NCI-H1048 (cell line): ENCODE results near the gene NECAB2.

Experiments
- DNase-seq: peaks from one replicate; lab custom pipeline; 2025; lab: John Stamatoyannopoulos, UW

Gene NECAB2

DNA sequence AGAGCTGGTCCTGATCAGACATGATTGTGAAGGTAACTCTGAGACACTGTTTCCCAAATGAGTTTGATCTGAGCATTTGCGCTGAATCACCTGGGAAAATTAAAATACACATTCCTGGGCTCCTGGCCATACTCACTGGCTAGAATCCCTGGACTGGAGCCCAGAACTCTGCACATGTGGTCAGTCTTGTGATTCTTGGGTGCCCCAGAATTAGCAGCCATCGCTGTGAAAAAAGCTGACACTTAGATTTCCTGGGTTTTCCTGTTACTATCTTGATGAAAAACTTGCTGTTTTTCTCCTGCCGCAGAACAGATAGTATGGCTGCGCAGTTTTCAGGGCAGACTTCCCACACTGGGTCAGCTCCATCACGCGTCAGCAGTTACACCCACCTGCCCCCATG is 24.6 kb downstream of the NECAB2 start:
- no peak for DNase-seq

DNA sequence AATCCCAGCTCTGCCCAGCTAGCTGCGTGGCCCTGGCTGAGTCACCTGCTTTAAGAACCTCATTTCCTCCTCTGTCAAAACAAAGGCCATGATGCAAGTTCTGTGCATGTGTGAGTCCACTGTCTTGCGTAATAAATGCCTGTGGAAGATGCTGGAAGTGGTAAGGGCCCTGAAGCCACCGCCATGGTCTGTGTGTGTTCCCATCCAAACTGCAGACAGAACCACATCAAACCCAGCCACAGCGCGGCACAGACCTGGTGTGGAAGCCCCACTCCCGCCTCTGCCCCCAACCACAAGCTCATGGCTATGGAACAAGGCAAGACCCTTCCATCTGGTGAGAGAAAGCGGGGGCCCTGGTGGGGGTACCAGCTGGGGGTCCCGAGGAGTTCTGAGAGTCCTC is 26.0 kb downstream of the NECAB2 start:
- DNase-seq = no peak

DNA sequence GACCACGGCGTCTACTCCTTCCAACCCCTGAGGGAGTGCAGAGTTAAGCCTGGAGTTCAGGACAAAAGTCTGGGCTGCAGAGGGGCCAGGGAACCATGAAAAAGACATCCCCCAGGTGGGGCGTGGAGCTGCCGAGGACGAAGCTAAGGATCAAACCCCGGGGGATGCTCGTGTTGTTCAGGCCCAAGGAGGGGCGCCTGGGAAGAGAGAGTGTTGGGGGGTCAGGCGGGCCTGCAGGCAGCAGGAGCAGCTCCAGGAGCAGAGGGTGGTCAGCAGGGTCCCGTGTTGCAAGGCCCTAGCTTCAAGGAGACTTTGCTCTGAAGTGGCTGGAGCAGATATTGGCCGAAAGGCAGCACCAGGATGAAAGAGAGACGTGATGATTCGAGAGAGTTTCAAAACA is 26.7 kb downstream of the NECAB2 start:
- DNase-seq = no peak

DNA sequence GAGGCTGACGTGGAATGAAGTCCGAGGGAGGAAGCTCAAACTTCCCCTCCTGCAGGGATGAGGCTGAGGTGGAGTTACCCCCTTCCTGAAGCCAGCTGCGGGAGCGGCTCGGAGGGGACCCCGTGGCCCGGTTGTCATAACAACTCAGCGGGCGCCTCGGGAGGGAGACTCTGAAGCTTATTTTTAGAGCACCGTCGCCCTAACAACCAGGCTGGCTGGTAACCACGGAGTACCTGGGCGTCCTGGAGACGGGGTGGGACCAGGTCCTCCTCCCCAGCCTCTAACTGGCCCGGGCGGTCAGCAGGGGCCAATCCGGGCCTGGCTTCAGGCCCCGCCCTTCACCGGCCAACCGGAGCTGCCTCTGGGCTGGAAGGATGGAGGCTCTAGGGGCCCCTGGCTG is 27.7 kb downstream of the NECAB2 start:
- no peak for DNase-seq

DNA sequence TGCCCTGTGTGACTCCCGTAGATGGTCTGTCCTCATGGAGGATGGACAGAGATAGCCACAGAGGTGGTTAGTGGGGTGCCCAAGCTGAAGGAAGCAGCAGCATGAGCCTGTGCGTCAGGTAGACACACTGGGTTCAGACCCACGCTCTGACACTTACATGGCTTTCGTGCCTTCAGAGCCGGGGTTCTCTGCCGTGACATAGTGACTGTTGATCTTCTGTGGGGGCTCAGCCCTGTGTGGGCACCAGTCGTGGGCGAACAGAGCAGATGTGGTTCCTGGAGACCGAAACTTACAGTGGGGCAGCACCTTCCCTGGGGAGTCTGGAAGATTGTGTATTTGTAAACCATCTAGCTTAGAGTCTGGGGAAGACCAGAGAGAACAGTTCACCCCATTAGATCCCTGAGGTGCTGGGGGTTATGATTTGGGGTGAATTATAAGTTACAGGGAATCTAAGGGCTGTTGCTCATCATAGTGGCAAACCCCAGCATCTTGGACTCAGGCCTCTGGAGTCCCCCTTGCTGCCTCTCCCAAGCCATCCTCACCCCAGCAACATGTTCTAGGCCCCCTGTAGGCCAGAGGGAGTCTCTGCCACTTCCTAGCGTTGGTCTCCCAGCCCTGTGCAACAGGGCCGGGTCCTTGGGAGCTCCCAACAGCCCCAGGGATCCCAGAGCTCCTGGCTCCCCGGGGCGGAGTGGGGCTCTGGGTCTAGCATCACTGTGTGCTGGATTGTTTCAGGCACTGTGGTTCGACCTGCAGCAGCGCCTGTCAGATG is 28.6 kb downstream of the NECAB2 start:
- DNase-seq = no peak

DNA sequence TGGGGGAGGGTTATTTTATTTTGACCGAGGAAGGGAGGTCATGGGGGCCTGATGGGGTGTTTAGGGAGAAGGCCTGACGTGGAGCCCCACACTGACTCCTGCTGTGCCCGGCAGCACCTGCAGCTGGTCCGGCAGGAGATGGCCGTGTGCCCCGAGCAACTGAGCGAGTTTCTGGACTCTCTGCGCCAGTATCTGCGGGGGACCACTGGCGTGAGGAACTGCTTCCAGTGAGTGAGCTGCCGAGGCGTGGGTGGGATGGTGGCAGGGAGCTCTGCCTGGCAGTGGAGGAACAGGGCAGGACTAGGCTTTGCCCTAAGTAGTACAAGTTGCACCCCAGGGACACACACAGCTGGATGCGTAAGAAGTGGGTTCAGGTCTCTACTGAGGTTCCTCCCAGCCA is 30.0 kb downstream of the NECAB2 start:
- no peak for DNase-seq

DNA sequence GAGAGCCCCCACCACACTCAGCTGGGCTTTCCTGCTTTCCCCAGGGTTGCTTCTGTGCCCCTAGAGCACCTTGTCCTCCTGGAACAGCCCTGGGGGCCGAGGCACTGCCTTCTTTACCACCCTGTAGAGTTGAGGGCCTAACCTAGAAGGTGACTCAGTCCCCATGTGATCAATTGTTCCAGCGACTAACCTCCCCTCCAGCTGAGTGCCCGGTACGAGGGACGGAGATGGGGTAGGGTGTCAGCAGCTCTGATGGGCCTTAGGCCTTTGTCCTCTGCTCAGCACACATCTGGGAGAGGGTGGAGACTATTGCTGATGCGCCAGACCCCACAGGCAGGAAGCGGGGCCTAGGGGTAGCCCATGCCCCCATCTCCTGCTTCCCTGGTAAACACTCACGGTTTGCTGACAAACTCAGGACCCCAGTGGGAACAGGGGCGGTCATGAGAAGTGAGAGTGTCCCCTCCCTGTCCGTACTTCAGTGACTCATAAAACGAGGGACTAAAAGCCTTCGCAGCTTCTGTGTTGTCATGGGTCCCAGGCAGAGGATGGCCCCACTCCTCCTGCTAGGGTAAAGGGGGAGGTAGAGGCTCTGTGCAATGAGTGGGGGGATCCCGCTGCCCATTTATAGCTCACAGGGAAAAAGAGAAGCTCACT is 33.1 kb downstream of the NECAB2 start:
- DNase-seq = no peak

DNA sequence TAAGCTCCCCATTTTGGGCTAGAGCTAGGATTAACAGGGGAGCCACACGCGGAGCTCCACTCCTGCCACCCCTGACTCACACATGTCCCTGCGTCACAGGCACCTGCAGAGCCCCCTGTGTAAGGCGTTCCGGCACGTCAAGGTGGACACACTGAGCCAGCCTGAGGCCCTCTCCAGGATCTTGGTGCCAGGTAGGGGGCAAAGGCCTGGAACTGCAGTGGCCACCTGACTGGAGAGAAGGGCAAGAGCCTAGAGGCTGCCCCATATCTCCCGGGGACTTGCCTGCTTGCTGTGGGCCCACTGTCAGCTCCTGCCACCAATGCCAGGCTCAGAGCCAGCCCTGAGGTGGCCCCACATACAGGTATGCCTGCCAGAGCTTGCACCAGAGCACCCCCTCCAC is 33.7 kb downstream of the NECAB2 start:
- no peak for DNase-seq

DNA sequence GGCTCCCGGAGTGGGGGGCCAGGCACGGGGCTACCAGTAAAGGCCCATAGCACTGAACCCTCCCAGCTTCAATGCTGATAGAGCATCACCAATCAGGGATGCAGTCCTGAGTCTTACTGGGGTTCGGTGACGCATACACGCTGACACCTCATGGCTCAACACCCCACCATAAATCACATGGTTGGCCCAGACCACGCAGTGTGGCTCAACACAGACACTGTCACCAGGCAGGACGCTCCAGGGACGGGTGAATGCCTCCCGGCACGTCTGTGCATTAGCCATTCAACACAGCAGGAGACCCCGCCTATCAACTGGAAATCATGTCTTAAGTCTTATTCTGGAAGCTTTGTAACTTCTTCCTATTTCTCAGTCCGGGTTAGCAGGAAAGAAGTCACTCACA is 35.0 kb downstream of the NECAB2 start:
- DNase-seq = no peak

DNA sequence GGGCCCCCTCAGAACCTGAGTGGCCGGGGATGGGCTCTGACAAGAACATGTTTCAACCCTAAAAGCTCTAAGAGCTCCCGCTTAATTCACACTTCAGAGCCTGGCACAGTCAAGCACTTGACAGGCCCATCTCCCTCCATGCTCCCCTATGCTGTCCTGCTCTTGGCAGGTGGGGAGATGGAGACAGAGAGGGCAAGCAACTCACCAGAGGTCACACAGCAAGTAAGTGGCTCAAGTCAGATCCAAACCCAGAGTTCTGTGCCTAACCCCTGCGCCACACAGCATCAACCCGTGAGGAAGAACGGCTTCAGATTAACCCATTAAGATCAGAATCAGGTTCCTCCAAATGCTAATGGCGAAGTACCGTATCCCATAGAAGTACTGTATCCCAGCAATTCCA is 36.4 kb downstream of the NECAB2 start:
- no peak for DNase-seq

DNA sequence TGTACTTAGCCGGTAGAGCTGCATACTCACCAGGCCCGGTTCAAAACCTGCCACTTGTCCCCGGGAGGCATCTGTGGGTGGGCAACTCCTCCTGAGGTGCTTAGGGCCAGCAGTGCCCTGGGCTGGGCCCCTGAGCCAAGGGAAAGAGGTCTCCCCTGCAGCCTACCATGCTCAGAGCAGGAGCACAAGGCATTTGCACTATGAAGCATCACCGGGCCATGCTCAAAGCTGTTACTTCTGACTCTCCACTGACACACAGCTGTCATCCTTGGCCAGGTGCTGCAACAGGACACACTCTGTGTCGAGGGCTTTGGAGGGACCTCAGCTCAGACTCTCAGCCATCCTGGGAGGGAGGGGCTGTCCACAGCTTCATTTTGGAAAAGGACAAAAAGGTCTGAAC is 37.3 kb downstream of the NECAB2 start:
- DNase-seq = no peak

DNA sequence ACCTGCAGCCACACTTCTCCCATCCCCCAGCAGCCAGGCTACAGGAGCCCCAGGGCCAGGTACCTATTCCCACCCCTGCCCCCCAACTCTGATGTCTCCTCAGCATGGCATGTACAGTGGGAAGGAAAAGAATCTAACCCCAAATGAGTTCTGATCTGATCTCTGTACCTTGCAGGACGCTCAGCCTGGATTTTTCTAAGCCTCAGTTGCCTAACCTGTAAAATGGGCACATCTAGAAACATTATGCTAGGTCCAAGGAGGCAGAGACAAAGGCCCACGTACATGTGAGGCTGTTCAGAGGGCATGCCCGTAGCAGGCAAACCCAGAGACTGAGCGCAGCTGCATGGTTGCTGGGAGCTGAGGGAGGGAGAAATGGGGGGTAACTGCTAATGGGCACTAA is 39.5 kb downstream of the NECAB2 start:
- DNase-seq = no peak

DNA sequence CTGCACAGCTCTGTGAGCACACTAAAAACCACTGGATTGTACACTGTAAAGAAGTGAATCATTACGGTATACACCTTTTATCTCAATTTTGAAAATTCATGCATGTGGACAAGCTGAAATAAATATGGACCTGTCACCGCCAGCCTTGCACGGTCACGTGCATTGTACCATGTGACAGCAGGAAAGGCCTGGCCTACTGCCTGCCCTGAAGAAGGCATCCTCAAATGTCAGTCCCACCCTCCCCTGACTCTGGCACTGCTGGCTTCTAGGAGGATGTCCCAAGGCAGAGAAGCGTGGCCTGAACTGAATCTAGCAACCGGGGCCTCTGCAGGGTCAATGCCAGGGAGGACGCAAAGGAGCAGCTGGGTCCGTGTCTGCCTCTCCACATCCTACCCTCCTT is 39.9 kb downstream of the NECAB2 start:
- no peak for DNase-seq

DNA sequence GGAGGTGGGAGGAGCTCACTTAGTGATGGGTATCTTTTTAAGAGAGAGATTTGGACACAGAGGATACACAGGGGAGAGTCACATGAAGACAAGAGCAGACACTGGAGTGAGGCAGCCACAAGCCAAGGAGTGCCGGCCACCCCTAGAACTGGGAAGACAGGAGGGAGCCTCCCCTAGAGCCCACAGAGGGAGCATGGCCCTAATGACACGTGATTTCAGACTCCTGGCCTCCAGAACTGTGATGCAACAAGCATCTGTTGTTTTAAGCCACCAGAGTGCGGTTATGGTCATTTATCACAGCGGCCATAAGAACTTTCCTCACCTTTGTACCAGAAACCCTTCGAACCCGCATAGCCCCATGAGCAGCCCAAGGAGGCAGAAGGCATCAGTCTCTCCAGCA is 41.2 kb downstream of the NECAB2 start:
- DNase-seq = no peak

DNA sequence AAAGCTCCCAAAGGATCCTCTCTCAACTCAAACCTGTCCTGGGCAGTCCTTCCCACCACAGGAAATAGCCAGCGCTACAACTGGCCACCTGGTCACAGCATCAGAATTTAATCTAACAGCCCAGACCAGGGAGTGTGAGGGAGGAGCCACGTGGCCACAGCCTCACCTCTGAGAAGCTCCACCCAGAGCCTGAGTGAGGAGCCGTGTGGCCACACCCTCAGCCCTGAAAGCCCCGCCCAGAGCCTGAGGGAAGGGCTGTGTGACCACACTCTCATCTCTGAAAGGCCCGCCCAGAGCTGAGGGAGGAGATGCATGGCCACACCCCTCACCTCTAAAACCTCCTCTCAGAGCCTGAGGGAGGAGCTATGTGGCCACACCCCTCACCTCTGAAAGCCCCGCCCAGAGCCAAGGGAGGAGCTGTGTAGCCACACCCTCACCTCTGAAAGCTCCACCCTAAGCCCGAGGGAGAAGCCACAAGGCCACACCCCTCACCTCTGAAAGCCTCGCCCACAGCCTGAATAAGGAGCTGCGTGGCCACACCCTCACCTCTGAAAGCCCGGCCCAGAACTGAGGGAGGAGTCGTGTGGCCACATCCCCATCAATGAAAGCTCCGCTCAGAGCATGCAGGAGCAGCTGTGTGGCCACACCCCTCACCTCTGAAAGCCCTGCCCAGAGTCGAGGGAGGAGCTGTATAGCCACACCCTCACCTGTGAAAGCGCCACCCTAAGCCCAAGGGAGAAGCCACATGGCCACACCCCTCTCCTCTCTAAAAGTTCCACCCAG is 45.9 kb downstream of the NECAB2 start:
- peak; percentile 76 for DNase-seq

DNA sequence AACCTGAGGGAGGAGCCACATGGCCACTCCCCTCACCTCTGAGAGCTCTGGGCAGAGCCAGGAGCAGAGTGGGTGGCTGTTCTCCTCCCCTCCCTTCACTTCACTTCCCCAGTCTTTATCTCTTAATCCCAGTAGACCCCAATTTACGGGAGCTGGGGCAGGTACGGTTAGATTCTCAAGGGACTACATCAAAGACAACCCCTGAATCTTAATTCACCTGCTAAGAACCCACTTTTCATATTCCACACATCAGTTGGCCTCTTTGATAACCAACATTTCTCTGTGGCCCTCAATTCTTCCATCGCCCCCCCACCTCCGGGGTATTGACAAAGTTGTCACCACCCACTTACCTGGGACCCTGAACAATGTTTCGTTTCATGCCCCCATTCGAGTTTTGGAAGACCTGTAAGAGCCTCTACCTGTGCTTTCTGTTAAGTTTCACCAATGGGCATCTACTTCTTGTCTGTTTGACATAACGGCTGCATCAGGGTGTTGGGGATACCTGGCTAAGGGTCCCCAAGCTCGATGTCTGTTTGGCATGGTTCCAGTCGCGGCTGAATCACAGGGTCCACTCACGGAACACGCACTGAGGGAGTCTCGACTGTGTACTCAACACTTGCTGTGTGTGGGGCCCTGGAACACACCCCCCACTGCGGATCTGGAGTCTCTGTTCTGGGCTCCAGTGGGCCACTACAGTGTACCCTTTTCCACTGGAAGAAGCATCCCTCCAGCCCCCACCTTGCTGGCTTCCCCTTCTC is 46.7 kb downstream of the NECAB2 start:
- no peak for DNase-seq

DNA sequence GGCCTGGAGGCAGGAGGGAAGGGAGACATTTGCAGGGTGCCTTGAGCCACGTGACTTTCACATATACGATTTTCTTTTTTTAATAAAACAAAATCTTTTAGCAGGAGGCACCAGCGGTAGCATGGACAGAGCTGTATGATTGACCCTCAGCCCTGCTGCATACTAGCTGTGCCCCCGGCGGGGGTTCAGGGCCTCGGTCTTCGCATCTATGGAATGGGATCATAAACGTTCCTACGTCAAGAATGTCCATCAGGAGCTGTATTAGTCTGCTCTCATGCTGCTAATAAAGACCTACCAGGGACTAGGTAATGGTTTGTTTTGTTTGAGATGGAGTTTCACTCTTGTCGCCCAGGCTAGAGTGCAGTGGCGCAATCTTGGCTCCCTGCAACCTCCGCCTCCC is 47.4 kb downstream of the NECAB2 start:
- DNase-seq = no peak

DNA sequence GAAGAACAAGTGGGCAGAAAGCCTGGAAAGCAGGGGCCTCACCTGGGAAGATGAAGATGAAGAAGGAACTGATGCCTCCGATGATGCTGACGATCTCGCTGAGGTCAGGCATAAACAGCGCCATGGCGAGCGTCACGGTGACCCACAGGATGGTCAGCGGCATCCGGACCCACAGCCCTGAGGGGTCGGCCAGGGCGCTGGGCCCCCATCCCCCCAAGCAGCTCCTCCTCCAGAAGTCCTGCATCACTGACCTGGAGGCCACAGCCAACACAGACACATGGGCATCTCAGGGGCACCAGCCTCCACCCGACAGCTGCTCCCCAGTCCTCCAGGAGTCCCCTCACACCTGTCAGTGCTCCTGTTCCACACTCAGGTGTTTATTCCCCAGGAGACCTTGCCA is 48.4 kb downstream of the NECAB2 start:
- DNase-seq = no peak

DNA sequence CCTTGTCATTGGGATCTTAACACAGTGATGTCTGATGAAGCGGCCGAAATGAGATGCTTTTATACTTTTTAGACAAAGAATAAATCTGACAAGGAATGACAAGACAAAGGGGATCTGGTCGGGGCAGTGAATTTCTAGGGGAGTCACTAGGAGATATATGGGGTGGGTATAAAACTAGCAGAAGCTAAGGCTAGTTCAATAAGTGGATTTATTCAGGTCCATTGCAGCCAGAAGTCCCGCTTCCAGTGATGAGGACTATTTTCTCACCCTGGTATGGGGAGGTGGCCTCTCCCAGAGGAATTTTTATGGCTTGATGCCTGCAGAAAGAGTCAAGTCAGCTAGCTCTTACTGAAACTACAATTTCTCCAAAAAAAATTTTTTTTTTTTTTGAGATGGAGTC is 50.7 kb downstream of the NECAB2 start:
- DNase-seq = no peak

DNA sequence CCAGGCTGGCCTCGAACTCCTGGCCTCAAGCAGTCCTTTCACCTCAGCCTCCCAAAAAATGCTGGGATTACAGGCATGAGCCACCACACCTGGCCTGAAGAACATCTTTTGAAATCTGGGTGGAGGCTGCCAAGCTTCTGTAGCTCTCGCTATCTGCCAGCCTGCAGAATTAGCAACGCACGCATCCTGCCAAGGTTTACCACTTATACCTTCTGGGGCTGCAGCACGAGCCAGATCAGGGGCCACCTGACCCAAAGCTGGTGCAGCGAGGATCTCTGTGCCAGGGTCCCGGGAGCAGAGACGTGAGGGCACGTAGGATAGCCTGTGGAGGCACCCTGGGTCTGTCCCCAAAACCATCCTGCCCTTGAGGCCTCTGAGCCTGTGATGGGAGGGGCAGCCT is 52.3 kb downstream of the NECAB2 start:
- no peak for DNase-seq

DNA sequence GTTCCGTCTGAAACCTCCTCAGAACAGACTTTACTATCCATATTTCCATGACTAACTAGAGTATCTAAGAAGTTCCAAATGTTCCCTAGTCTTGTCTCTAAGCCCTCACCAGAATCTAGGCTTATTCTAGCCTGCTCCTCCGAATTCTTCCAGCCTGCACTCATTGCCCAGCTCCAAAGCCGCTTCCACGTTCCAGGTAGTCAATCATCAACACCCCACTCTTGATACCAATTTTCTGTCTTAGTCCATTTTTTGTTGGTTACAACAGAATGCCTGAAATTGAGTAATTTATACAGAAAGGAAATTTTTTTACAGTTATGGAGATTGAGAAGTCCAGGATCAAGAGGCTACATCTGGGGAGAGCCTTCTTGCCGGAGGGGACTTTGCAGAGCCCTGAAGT is 53.4 kb downstream of the NECAB2 start:
- no peak for DNase-seq

DNA sequence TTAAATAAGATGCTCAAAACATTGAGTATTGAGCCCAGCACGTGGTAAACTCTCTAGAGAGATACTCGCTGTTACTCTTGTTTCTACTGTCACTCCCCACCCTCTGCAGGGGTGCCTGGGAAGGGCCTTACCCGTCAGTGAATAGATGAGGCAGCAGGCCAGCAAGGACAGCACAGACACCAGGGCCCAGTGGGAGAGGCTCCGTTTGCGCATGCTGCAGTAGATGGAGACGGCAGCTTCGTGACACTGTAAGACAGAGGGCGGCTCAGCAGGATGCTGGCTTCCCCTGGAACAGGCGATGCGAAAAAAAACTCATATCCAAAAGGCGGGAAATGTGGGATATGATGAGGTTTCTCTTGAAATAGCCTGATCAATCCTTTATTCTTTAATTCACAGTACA is 54.6 kb downstream of the NECAB2 start:
- DNase-seq = no peak

DNA sequence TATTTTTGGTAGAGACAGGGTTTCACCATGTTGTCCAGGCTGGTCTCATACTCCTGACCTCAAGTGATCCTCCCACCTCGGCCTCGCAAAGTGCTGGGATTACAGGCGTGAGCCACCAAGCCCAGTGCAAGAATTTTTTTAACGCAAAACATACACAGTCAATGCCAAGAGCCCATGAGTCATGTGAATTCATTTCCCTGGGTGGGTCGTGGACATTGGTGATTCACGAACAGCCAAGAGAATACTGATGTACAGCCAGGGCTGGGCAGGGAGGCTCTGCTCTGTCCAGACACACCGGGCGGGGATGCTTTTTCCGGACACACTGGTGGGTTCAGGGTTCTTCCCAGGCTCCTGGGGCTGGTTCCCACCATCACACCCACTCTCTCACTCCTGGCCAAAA is 56.8 kb downstream of the NECAB2 start:
- no peak for DNase-seq
